Ovary (tissue), 9 donors: ENCODE results near the gene RSRC1. TPM values are rescaled to one million over a fixed set of nuclear protein-coding genes. Genes with fewer than 3 reads are reported as not detected.

Experiments
- DNase-seq, 5 donors: peaks; one replicate each; pipeline ENCODE4 v3.0.0-alpha.2; 2019 to 2020
- H3K27ac ChIP-seq, 2 donors: fragments of 200-600 bp; one replicate each; pipeline versions ENCODE4 v1.5.1 to v1.8.0; 2019 to 2022
- H3K27me3 ChIP-seq: fragments of 200-600 bp; one replicate; pipeline ENCODE4 v1.8.0; 2022
- H3K36me3 ChIP-seq: fragments of 200-600 bp; sonication (generic); one replicate; pipeline ENCODE4 v1.5.1; 2019
- H3K4me1 ChIP-seq: one replicate; pipeline ENCODE4 v1.8.1; 2013; ENCODE audit warnings: mild to moderate bottlenecking, moderate library complexity; ENCODE audit not compliant: insufficient read depth
- H3K4me3 ChIP-seq: fragments of 200-600 bp; sonication (generic); one replicate; pipeline ENCODE4 v1.5.1; 2017
- H3K9me3 ChIP-seq, 2 donors: fragments of 200-600 bp in 1 of 2; sonication (generic) in 1 of 2; one replicate each; pipeline versions ENCODE4 v1.5.1 to v1.8.1; 2013 to 2019; ENCODE audit warnings: mild to moderate bottlenecking in 1 of 2, moderate library complexity in 1 of 2
- CTCF ChIP-seq, 3 donors: fragments of 450-650 bp in 2 of 3; fragments of 200-600 bp in 1 of 3; IDR thresholded peaks; one replicate each; pipeline versions ENCODE4 v1.5.1 to v1.8.0; 2016 to 2022; ENCODE audit warnings: antibody characterized with exemption in 3 of 3, mild to moderate bottlenecking in 1 of 3
- EP300 ChIP-seq: sonication (generic); formaldehyde crosslinking; IDR thresholded peaks from one replicate; pipeline ENCODE4 v1.6.1; 2017; ENCODE audit warnings: antibody characterized with exemption
- POLR2A ChIP-seq: fragments of 450-650 bp; IDR thresholded peaks from one replicate; pipeline ENCODE4 v1.6.1; 2017; ENCODE audit warnings: antibody characterized with exemption, mild to moderate bottlenecking, moderate library complexity
- WGBS, 3 donors: extraction: QIAGEN DNeasy Blood & Tissue Kit in 1 of 3; methylation state at CpG; one replicate each; pipeline versions ENCODE4 v1.1.5 to v1.1.7; 2013 to 2017; 5-methylcytosine and 5-hydroxymethylcytosine counted together
- intact Hi-C, 4 donors: fragments of 100-400 bp; cut with DNase I; formaldehyde crosslinking; loops; one replicate each; pipeline versions ENCODE4 v1.11.0 to v1.15.1; 2022 to 2023
- polyA plus RNA-seq, 2 donors: library from polyadenylated mRNA; stranded (reverse); fragments of 200-250 nt in 1 of 2; fragments of 350-450 nt in 1 of 2; fragmentation: Illumina TruSeq in 1 of 2; extraction: RNeasy Lipid Tissue Mini Kit (QIAGEN cat#74804) in 1 of 2; gene quantifications; one replicate each; pipeline ENCODE4 v1.2.3, GENCODE V29; 2013 to 2014
- total RNA-seq, 7 donors: library from RNA; depleted of rRNA in 2 of 7; stranded (reverse); fragments of >200 nt in 2 of 7; fragmentation: NEBNext Ultra II Directional in 3 of 7; extraction: Animal tissue kit (Norgen Biotek cat#: 25700) in 3 of 7; gene quantifications; one replicate each; pipeline versions ENCODE4 v1.1.0 to v1.2.4, GENCODE V29; 2016 to 2023
- donor health status: DM: no; HTN: no; CAD: no; lungs with moderate emphysema.
- donor health status: DM: no; HTN: no; CAD: no.
- donor health status: Bipolar disorder and iron deficiency.
- donor health status: DM: yes; HTN: yes; CAD: no.
- donor health status: DM: no; HTN: no; CAD: no.
- donor health status: DM: yes; HTN: yes; CAD: no.

RSRC1 gene
- total and polyA plus RNA-seq, 9 donors = 13.4 to 45.1 (median 31.8) TPM

GRCh38 chr3:158488670-158489069 lies 378.8 kb downstream of the RSRC1 start:
- Histone ChIP-seq H3K27me3 (no peaks in the 10 kb centered on the region), H3K4me1 (peaks cover 2% of the 10 kb centered on the region), H3K9me3 (no peaks in the 10 kb centered on the region), H3K36me3 (no peaks in the 10 kb centered on the region), H3K4me3 (no peak overlapping the region), H3K27ac (no peak overlapping the region)
- no peak for DNase-seq
- intact Hi-C loops = no loop called here
- 5 to 16% (median 6%) methylated on average over 2 of the region's 2 CpGs for WGBS, 3 donors
- TF ChIP-seq CTCF (IDR thresholded peaks at IDR 0.05) (no peak), EP300 (no peak), POLR2A (no peak)

- Histone ChIP-seq H3K36me3 (no peaks in the 10 kb centered on the region), H3K9me3 (no peaks in the 10 kb centered on the region), H3K4me3 (no peak overlapping the region), H3K4me1 (peaks cover 2% of the 10 kb centered on the region), H3K27me3 (no peaks in the 10 kb centered on the region), H3K27ac (no peak overlapping the region)
- DNase-seq = no peak
- TF ChIP-seq POLR2A (no peak), EP300 (no peak), CTCF (IDR thresholded peaks at IDR 0.05) (no peak)
- intact Hi-C loops = no loop called here
These were observed 379.3 kb downstream of the RSRC1 start for GRCh38 chr3:158489181-158489580.

GRCh38 chr3:158491968-158492367 lies 382.1 kb downstream of the RSRC1 start:
- no peak overlapping the region for H3K4me3 ChIP-seq
- H3K27ac ChIP-seq = no peak overlapping the region
- H3K4me1 ChIP-seq = peaks cover 2% of the 10 kb centered on the region
- no peak for DNase-seq
- no peaks in the 10 kb centered on the region for H3K27me3 ChIP-seq
- H3K9me3 ChIP-seq = no peaks in the 10 kb centered on the region
- no peak for TF ChIP-seq CTCF (IDR thresholded peaks at IDR 0.05)
- TF ChIP-seq POLR2A = no peak
- TF ChIP-seq EP300 = no peak
- H3K36me3 ChIP-seq = no peaks in the 10 kb centered on the region
- WGBS, 3 donors = 95 to 99% (median 98%) methylated on average over 2 of the region's 2 CpGs
- intact Hi-C loops = no loop called here

GRCh38 chr3:158492685-158493084 lies 382.8 kb downstream of the RSRC1 start:
- Histone ChIP-seq H3K36me3 (no peaks in the 10 kb centered on the region), H3K27me3 (no peaks in the 10 kb centered on the region), H3K4me3 (no peak overlapping the region), H3K4me1 (peaks cover 2% of the 10 kb centered on the region), H3K9me3 (no peaks in the 10 kb centered on the region), H3K27ac (no peak overlapping the region)
- WGBS, 3 donors = 29 to 41% (median 39%) methylated on average over 3 of the region's 3 CpGs
- DNase-seq = no peak
- TF ChIP-seq CTCF (IDR thresholded peaks at IDR 0.05) (no peak), POLR2A (no peak), EP300 (no peak)
- intact Hi-C loops = no loop called here

- DNase-seq = no peak
- H3K27me3 ChIP-seq = no peaks in the 10 kb centered on the region
- WGBS, 3 donors = 100% methylated on average over 1 of the region's 1 CpG
These were observed 384.0 kb downstream of the RSRC1 start for GRCh38 chr3:158493931-158494330.

More at GRCh38 chr3:158493931-158494330, 384.0 kb downstream of the RSRC1 start:
- H3K27ac ChIP-seq = no peak overlapping the region
- no peak overlapping the region for H3K4me3 ChIP-seq
- intact Hi-C loops = no loop called here
- TF ChIP-seq CTCF (IDR thresholded peaks at IDR 0.05) (no peak), POLR2A (no peak), EP300 (no peak)
- peaks cover 2% of the 10 kb centered on the region for H3K4me1 ChIP-seq
- H3K36me3 ChIP-seq = no peaks in the 10 kb centered on the region
- no peaks in the 10 kb centered on the region for H3K9me3 ChIP-seq
